ENCODE results near the gene SELENOK. TPM values are rescaled to one million over a fixed set of nuclear protein-coding genes. Genes with fewer than 3 reads are reported as not detected.
A peak's percentile ranks its signal among the peaks of the same experiment; 100 is the strongest.

Gene SELENOK
- total RNA-seq, 1 donor from 2014 or later: 76.6 TPM

GRCh38 chr3:53835257-53835656 lies 56.4 kb downstream of the SELENOK start:
- Histone ChIP-seq H3K4me3 (no peak overlapping the region), H3F3A (ENCODE audit: low read depth) (no peaks in the 10 kb centered on the region), H3K27me3 (no peaks in the 10 kb centered on the region), H4K20me1 (ENCODE audit: low read depth) (no peaks in the 10 kb centered on the region), H3K27ac (no peak overlapping the region), H3K36me3 (no peaks in the 10 kb centered on the region), H3K79me2 (ENCODE audit: low read depth) (no peaks in the 10 kb centered on the region), H3K4me2 (no peak overlapping the region), H3K9ac (no peak overlapping the region), H3K9me3 (ENCODE audit: low read depth) (no peaks in the 10 kb centered on the region), H3K4me1 (no peaks in the 10 kb centered on the region), H2AFZ (replicated peaks) (no peak overlapping the region)
- Mint-ChIP-seq H3K27me3 (ENCODE audit: insufficient read depth, low read depth) (peaks cover 4% of the 10 kb centered on the region), H3K9me3 (no peaks in the 10 kb centered on the region), H3K4me1 (no peaks in the 10 kb centered on the region), H3K4me3 (no peak overlapping the region), H3K27ac (peak overlapping the region; percentile 9), H3K36me3 (peaks cover 3% of the 10 kb centered on the region)
- DNase-seq (ENCODE audit: low spot score): no peak
- TF ChIP-seq CTCF (IDR thresholded peaks at IDR 0.05): no peak
- no peak for TF ChIP-seq EZH2phosphoT487 (IDR thresholded peaks at IDR 0.05)
- no peak for TF ChIP-seq EZH2 (IDR thresholded peaks at IDR 0.05)

GRCh38 chr3:53834429-53835095 lies 57.1 kb downstream of the SELENOK start:
- no peaks in the 10 kb centered on the region for H3K9me3 Mint-ChIP-seq
- peaks cover 3% of the 10 kb centered on the region for H3K36me3 Mint-ChIP-seq
- no peak overlapping the region for H3K9ac ChIP-seq
- H3K27me3 ChIP-seq: no peaks in the 10 kb centered on the region
- H3K36me3 ChIP-seq: no peaks in the 10 kb centered on the region
- no peaks in the 10 kb centered on the region for H3K4me1 ChIP-seq
- no peak for DNase-seq (ENCODE audit: low spot score)
- H3K27ac ChIP-seq: no peak overlapping the region
- H3K79me2 ChIP-seq (ENCODE audit: low read depth): no peaks in the 10 kb centered on the region
- H4K20me1 ChIP-seq (ENCODE audit: low read depth): no peaks in the 10 kb centered on the region
- H3K27ac Mint-ChIP-seq: no peak overlapping the region
- H3K27me3 Mint-ChIP-seq (ENCODE audit: insufficient read depth, low read depth): peaks cover 4% of the 10 kb centered on the region
- H3K4me1 Mint-ChIP-seq: no peaks in the 10 kb centered on the region
- H3F3A ChIP-seq (ENCODE audit: low read depth): no peaks in the 10 kb centered on the region
- H3K4me3 Mint-ChIP-seq: no peak overlapping the region
- H3K4me2 ChIP-seq: no peak overlapping the region
- H3K4me3 ChIP-seq: no peak overlapping the region
- no peak overlapping the region for H2AFZ ChIP-seq (replicated peaks)
- TF ChIP-seq CTCF (IDR thresholded peaks at IDR 0.05): peak; percentile 6
- TF ChIP-seq EZH2phosphoT487 (IDR thresholded peaks at IDR 0.05): no peak
- TF ChIP-seq EZH2 (IDR thresholded peaks at IDR 0.05): no peak
- no peaks in the 10 kb centered on the region for H3K9me3 ChIP-seq (ENCODE audit: low read depth)

Other genes starting within 250 kb of the SELENOK start
- gene CHDH, start 45.4 kb downstream of the SELENOK start, total RNA-seq (ENCODE audit: low replicate concordance): 1.5 and 5.9 TPM in 2 replicates
- 3.4 and 5.5 TPM in 2 replicates for gene IL17RB, start 45.3 kb downstream of the SELENOK start, total RNA-seq (ENCODE audit: low replicate concordance)
- 32.8 and 40.8 TPM in 2 replicates for gene ACTR8, start 9.7 kb downstream of the SELENOK start, total RNA-seq (ENCODE audit: low replicate concordance)
- gene CACNA2D3, start 230.7 kb upstream of the SELENOK start, total RNA-seq (ENCODE audit: low replicate concordance): 0.43 TPM in 1 of 2 replicates, not detected in the other